NCI-H1048 (cell line): ENCODE measurements around the gene ZACN.
A peak's percentile ranks its signal among the peaks of the same experiment; 100 is the strongest.

Experiments used
- DNase-seq: peaks from one replicate; lab custom pipeline; 2025; lab: John Stamatoyannopoulos, UW

ZACN gene

GRCh38 chr17:76103274-76104139 is 24.5 kb downstream of the ZACN start, which contains the start of gene EXOC7:
Gene EXOC7 (minus strand): TSS chr17:76103787. CDS start chr17:76103692, 95 bp downstream.
- peak; percentile 84 for DNase-seq

- no peak for DNase-seq
Observed at GRCh38 chr17:76104140-76104895, 25.3 kb downstream of the ZACN start.

GRCh38 chr17:76104896-76105231 is 25.9 kb downstream of the ZACN start:
- DNase-seq, result no peak

GRCh38 chr17:76106703-76107102 is 27.7 kb downstream of the ZACN start:
- DNase-seq, result no peak

- no peak for DNase-seq
Observed at GRCh38 chr17:76107509-76107908, 28.5 kb downstream of the ZACN start.

- DNase-seq, result no peak
Observed at GRCh38 chr17:76111956-76112355, 33.0 kb downstream of the ZACN start.

- DNase-seq, result no peak
Observed at GRCh38 chr17:76115138-76115754, 36.3 kb downstream of the ZACN start.

GRCh38 chr17:76119409-76120371 is 40.7 kb downstream of the ZACN start:
- DNase-seq, result no peak

GRCh38 chr17:76120658-76121008 is 41.7 kb downstream of the ZACN start:
- no peak for DNase-seq

- no peak for DNase-seq
Observed at GRCh38 chr17:76121932-76122430, 43.0 kb downstream of the ZACN start.

- no peak for DNase-seq
Observed at GRCh38 chr17:76122431-76123190, 43.6 kb downstream of the ZACN start.

GRCh38 chr17:76123191-76123499 is 44.2 kb downstream of the ZACN start:
- no peak for DNase-seq

- no peak for DNase-seq
Observed at GRCh38 chr17:76123749-76124581, 45.0 kb downstream of the ZACN start.

GRCh38 chr17:76124582-76125390 is 45.8 kb downstream of the ZACN start:
- no peak for DNase-seq

GRCh38 chr17:76125391-76125675 is 46.4 kb downstream of the ZACN start:
- DNase-seq, result no peak

GRCh38 chr17:76125922-76126321 is 46.9 kb downstream of the ZACN start:
- DNase-seq, result no peak

GRCh38 chr17:76130473-76130872 is 51.5 kb downstream of the ZACN start:
- DNase-seq, result no peak

GRCh38 chr17:76131051-76131691 is 52.2 kb downstream of the ZACN start:
- no peak for DNase-seq
